HEK293 (cell line): Measurements from ENCODE around the gene LAYN.

ENCODE experiments used
- BCL11B ChIP-seq: fragments of 450-650 bp; formaldehyde crosslinking; IDR thresholded peaks from 2 replicates; pipeline ENCODE4 v1.5.1; 2016; ENCODE audit warnings: low read depth, missing biosample characterization, missing genetic modification characterization
- GFI1B ChIP-seq: fragments of 450-650 bp; formaldehyde crosslinking; IDR thresholded peaks from 2 replicates; pipeline ENCODE4 v1.5.1; 2016; ENCODE audit warnings: missing biosample characterization, missing genetic modification characterization
- GLIS1 ChIP-seq: fragments of 450-650 bp; formaldehyde crosslinking; IDR thresholded peaks from 2 replicates; pipeline ENCODE4 v1.5.1; 2016; ENCODE audit warnings: missing biosample characterization, missing genetic modification characterization
- KLF9 ChIP-seq: fragments of 450-650 bp; formaldehyde crosslinking; IDR thresholded peaks from 2 replicates; pipeline ENCODE4 v1.5.1; 2016; ENCODE audit warnings: missing biosample characterization, missing genetic modification characterization, low read depth
- OSR2 ChIP-seq: fragments of 450-650 bp; formaldehyde crosslinking; IDR thresholded peaks from 2 replicates; pipeline ENCODE4 v1.5.1; 2016; ENCODE audit warnings: missing biosample characterization, missing genetic modification characterization
- SALL2 ChIP-seq: fragments of 450-650 bp; formaldehyde crosslinking; IDR thresholded peaks from 2 replicates; pipeline ENCODE4 v1.5.0; 2017; ENCODE audit warnings: missing biosample characterization, mild to moderate bottlenecking, missing genetic modification characterization, borderline replicate concordance
- TCF7L2 ChIP-seq: IDR thresholded peaks from 2 replicates; pipeline ENCODE4 v1.6.1; 2011; ENCODE audit warnings: low read depth, mild to moderate bottlenecking, inconsistent platforms, low read length, moderate library complexity, borderline replicate concordance
- YY2 ChIP-seq: fragments of 450-650 bp; formaldehyde crosslinking; IDR thresholded peaks from 2 replicates; pipeline ENCODE4 v1.5.1; 2016; ENCODE audit warnings: missing biosample characterization, missing genetic modification characterization
- ZFP37 ChIP-seq: fragments of 450-650 bp; formaldehyde crosslinking; IDR thresholded peaks from 2 replicates; pipeline ENCODE4 v1.5.1; 2016; ENCODE audit warnings: missing biosample characterization, missing genetic modification characterization
- ZIC2 ChIP-seq: fragments of 450-650 bp; formaldehyde crosslinking; IDR thresholded peaks from 2 replicates; pipeline ENCODE4 v1.5.1; 2016; ENCODE audit warnings: missing biosample characterization, missing genetic modification characterization
- ZNF292 ChIP-seq: fragments of 450-650 bp; formaldehyde crosslinking; IDR thresholded peaks from 2 replicates; pipeline ENCODE4 v1.5.1; 2016; ENCODE audit warnings: low read depth, missing biosample characterization, missing genetic modification characterization, borderline replicate concordance
- ZNF335 ChIP-seq: fragments of 450-650 bp; formaldehyde crosslinking; conservative IDR thresholded peaks from 2 replicates; pipeline ENCODE4 v1.5.1; 2016; ENCODE audit warnings: missing biosample characterization, missing genetic modification characterization
- ZNF548 ChIP-seq: fragments of 450-650 bp; formaldehyde crosslinking; IDR thresholded peaks from 2 replicates; pipeline ENCODE4 v1.5.1; 2016; ENCODE audit warnings: missing biosample characterization, missing genetic modification characterization
- ZNF549 ChIP-seq: fragments of 450-650 bp; IDR thresholded peaks from 2 replicates; pipeline ENCODE4 v1.5.1; 2018; ENCODE audit warnings: missing biosample characterization, missing genetic modification characterization, mild to moderate bottlenecking, inconsistent platforms, moderate library complexity
- ZNF561 ChIP-seq: fragments of 450-650 bp; IDR thresholded peaks from 2 replicates; pipeline ENCODE4 v1.5.1; 2018; ENCODE audit warnings: missing biosample characterization, missing genetic modification characterization, borderline replicate concordance
- ZNF571 ChIP-seq: fragments of 450-650 bp; formaldehyde crosslinking; IDR thresholded peaks from 2 replicates; pipeline ENCODE4 v1.5.0; 2017; ENCODE audit warnings: missing biosample characterization, missing genetic modification characterization
- ZNF670 ChIP-seq: fragments of 450-650 bp; formaldehyde crosslinking; IDR thresholded peaks from 2 replicates; pipeline ENCODE4 v1.5.1; 2016; ENCODE audit warnings: missing biosample characterization, missing genetic modification characterization, low read depth
- ZNF768 ChIP-seq: fragments of 450-650 bp; formaldehyde crosslinking; IDR thresholded peaks from 2 replicates; pipeline ENCODE4 v1.5.1; 2018; ENCODE audit warnings: missing biosample characterization, mild to moderate bottlenecking, missing genetic modification characterization
- ZNF843 ChIP-seq: fragments of 450-650 bp; formaldehyde crosslinking; IDR thresholded peaks from 2 replicates; pipeline ENCODE4 v1.5.1; 2016; ENCODE audit warnings: missing biosample characterization, missing genetic modification characterization
- TF ChIP-seq, protein P1 (sequence below): fragments of 450-650 bp; formaldehyde crosslinking; IDR thresholded peaks from 2 replicates; pipeline ENCODE4 v1.5.1; 2016; ENCODE audit warnings: missing biosample characterization, missing genetic modification characterization
- TF ChIP-seq, protein P2 (sequence below): fragments of 450-650 bp; formaldehyde crosslinking; IDR thresholded peaks from 2 replicates; pipeline ENCODE4 v1.5.1; 2017; ENCODE audit warnings: missing biosample characterization, missing genetic modification characterization
- TF ChIP-seq, protein P3 (sequence below): fragments of 450-650 bp; formaldehyde crosslinking; IDR thresholded peaks from 2 replicates; pipeline ENCODE4 v1.5.1; 2016; ENCODE audit warnings: missing biosample characterization, missing genetic modification characterization
- TF ChIP-seq, protein P4 (sequence below): sonication (generic); formaldehyde crosslinking; IDR thresholded peaks from 2 replicates; pipeline ENCODE4 v1.8.1; 2022; ENCODE audit warnings: mild to moderate bottlenecking, moderate library complexity, missing genetic modification reagents
- TF ChIP-seq, protein P5 (sequence below): fragments of 450-650 bp; formaldehyde crosslinking; IDR thresholded peaks from 2 replicates; pipeline ENCODE4 v1.5.1; 2016; ENCODE audit warnings: missing biosample characterization, missing genetic modification characterization, low read depth
- TF ChIP-seq, protein P6 (sequence below): fragments of 450-650 bp; formaldehyde crosslinking; IDR thresholded peaks from 2 replicates; pipeline ENCODE4 v1.5.1; 2017; ENCODE audit warnings: missing biosample characterization, missing genetic modification characterization
- TF ChIP-seq, protein P7 (sequence below): fragments of 450-650 bp; formaldehyde crosslinking; IDR thresholded peaks from 2 replicates; pipeline ENCODE4 v1.5.1; 2016; ENCODE audit warnings: missing biosample characterization, missing genetic modification characterization

LAYN gene

DNA sequence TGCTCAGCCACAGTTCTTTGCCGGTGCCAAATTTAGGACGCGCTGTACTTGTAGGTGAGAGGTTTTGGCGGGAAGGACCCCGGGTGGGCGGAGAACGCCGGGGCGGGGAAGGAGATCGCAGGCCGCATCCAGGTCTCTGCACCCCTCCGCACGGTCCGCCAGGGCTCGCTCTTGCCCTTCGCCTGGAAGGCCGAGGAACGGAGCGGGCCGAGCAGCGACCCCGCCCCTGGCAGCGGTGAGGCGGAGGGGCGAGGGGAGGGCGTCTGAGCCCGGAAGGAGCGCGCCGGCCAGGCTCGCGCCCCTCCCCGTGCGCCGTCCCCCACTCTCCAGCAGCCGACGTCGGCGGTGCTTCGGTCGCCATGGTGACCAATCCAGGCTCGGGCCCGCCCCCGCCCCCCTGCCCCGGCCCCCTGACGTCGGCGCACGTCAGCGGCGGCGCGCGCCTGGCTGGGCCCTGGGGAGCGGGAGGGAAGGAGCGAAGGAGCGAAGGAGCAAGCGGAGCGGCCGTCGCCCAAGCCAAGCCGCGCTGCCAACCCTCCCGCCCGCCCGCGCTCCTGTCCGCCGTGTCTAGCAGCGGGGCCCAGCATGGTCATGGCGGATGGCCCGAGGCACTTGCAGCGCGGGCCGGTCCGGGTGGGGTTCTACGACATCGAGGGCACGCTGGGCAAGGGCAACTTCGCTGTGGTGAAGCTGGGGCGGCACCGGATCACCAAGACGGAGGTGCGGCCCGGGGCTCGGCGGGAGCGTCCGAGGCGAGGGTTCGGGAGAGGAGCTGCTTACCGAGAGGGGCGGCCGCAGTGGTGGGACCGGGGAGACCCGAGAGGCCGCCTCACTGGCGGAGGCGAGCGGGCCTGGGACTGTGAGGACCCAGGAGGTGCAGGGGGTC, 61.7 kb downstream of the LAYN start, which contains the start of gene SIK2 (continued):
- TF ChIP-seq, protein P1, sequence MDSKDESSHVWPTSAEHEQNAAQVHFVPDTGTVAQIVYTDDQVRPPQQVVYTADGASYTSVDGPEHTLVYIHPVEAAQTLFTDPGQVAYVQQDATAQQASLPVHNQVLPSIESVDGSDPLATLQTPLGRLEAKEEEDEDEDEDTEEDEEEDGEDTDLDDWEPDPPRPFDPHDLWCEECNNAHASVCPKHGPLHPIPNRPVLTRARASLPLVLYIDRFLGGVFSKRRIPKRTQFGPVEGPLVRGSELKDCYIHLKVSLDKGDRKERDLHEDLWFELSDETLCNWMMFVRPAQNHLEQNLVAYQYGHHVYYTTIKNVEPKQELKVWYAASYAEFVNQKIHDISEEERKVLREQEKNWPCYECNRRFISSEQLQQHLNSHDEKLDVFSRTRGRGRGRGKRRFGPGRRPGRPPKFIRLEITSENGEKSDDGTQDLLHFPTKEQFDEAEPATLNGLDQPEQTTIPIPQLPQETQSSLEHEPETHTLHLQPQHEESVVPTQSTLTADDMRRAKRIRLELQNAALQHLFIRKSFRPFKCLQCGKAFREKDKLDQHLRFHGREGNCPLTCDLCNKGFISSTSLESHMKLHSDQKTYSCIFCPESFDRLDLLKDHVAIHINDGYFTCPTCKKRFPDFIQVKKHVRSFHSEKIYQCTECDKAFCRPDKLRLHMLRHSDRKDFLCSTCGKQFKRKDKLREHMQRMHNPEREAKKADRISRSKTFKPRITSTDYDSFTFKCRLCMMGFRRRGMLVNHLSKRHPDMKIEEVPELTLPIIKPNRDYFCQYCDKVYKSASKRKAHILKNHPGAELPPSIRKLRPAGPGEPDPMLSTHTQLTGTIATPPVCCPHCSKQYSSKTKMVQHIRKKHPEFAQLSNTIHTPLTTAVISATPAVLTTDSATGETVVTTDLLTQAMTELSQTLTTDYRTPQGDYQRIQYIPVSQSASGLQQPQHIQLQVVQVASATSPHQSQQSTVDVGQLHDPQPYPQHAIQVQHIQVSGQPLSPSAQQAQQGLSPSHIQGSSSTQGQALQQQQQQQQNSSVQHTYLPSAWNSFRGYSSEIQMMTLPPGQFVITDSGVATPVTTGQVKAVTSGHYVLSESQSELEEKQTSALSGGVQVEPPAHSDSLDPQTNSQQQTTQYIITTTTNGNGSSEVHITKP (tag by site-specific recombination), result no peak; the same call in 1 of the 2 replicates
- TF ChIP-seq YY2 (tag by site-specific recombination) (0 out of 2 replicates have a peak, but pooled peaks have one; percentile 30), ZNF768 (tag by site-specific recombination) (no peak), SALL2 (tag by site-specific recombination) (no peak), OSR2 (no peak), GFI1B (tag by site-specific recombination) (no peak), ZIC2 (tag by site-specific recombination) (peak; percentile 21; the same call in 1 of the 2 replicates), KLF9 (tag by site-specific recombination) (peak; percentile 85), ZNF670 (tag by site-specific recombination) (no peak), ZNF843 (tag by site-specific recombination) (no peak), GLIS1 (peak; percentile 43; the same call in 1 of the 2 replicates), ZNF292 (tag by site-specific recombination) (no peak), ZFP37 (tag by site-specific recombination) (no peak), ZNF561 (tag by site-specific recombination) (0 out of 2 replicates have a peak, but pooled peaks have one; percentile 62), ZNF549 (tag by site-specific recombination) (no peak), ZNF571 (no peak), BCL11B (tag by site-specific recombination) (no peak), ZNF548 (no peak), TCF7L2 (no peak), ZNF335 (peak; percentile 85)
- TF ChIP-seq, protein P2, sequence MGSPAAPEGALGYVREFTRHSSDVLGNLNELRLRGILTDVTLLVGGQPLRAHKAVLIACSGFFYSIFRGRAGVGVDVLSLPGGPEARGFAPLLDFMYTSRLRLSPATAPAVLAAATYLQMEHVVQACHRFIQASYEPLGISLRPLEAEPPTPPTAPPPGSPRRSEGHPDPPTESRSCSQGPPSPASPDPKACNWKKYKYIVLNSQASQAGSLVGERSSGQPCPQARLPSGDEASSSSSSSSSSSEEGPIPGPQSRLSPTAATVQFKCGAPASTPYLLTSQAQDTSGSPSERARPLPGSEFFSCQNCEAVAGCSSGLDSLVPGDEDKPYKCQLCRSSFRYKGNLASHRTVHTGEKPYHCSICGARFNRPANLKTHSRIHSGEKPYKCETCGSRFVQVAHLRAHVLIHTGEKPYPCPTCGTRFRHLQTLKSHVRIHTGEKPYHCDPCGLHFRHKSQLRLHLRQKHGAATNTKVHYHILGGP, result no peak
- TF ChIP-seq, protein P3, sequence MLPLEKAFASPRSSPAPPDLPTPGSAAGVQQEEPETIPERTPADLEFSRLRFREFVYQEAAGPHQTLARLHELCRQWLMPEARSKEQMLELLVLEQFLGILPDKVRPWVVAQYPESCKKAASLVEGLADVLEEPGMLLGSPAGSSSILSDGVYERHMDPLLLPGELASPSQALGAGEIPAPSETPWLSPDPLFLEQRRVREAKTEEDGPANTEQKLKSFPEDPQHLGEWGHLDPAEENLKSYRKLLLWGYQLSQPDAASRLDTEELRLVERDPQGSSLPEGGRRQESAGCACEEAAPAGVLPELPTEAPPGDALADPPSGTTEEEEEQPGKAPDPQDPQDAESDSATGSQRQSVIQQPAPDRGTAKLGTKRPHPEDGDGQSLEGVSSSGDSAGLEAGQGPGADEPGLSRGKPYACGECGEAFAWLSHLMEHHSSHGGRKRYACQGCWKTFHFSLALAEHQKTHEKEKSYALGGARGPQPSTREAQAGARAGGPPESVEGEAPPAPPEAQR (tag by site-specific recombination), result no peak
- TF ChIP-seq, protein P4, sequence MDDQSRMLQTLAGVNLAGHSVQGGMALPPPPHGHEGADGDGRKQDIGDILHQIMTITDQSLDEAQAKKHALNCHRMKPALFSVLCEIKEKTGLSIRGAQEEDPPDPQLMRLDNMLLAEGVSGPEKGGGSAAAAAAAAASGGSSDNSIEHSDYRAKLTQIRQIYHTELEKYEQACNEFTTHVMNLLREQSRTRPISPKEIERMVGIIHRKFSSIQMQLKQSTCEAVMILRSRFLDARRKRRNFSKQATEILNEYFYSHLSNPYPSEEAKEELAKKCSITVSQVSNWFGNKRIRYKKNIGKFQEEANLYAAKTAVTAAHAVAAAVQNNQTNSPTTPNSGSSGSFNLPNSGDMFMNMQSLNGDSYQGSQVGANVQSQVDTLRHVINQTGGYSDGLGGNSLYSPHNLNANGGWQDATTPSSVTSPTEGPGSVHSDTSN, result peak; percentile 46; the same call in 1 of the 2 replicates
- TF ChIP-seq, protein P5, sequence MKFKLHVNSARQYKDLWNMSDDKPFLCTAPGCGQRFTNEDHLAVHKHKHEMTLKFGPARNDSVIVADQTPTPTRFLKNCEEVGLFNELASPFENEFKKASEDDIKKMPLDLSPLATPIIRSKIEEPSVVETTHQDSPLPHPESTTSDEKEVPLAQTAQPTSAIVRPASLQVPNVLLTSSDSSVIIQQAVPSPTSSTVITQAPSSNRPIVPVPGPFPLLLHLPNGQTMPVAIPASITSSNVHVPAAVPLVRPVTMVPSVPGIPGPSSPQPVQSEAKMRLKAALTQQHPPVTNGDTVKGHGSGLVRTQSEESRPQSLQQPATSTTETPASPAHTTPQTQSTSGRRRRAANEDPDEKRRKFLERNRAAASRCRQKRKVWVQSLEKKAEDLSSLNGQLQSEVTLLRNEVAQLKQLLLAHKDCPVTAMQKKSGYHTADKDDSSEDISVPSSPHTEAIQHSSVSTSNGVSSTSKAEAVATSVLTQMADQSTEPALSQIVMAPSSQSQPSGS (tag by site-specific recombination), result no peak
- TF ChIP-seq, protein P6, sequence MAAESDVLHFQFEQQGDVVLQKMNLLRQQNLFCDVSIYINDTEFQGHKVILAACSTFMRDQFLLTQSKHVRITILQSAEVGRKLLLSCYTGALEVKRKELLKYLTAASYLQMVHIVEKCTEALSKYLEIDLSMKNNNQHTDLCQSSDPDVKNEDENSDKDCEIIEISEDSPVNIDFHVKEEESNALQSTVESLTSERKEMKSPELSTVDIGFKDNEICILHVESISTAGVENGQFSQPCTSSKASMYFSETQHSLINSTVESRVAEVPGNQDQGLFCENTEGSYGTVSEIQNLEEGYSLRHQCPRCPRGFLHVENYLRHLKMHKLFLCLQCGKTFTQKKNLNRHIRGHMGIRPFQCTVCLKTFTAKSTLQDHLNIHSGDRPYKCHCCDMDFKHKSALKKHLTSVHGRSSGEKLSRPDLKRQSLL (tag by site-specific recombination), result peak; percentile 17; the same call in 1 of the 2 replicates
- TF ChIP-seq, protein P7, sequence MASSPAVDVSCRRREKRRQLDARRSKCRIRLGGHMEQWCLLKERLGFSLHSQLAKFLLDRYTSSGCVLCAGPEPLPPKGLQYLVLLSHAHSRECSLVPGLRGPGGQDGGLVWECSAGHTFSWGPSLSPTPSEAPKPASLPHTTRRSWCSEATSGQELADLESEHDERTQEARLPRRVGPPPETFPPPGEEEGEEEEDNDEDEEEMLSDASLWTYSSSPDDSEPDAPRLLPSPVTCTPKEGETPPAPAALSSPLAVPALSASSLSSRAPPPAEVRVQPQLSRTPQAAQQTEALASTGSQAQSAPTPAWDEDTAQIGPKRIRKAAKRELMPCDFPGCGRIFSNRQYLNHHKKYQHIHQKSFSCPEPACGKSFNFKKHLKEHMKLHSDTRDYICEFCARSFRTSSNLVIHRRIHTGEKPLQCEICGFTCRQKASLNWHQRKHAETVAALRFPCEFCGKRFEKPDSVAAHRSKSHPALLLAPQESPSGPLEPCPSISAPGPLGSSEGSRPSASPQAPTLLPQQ (tag by site-specific recombination), result peak; percentile 36
